C1 segment of cervical spinal cord (tissue), 14 donors: ENCODE measurements around the gene CTDNEP1.
A peak's percentile ranks its signal among the peaks of the same experiment; 100 is the strongest.

ENCODE experiments used
- DNase-seq, 14 donors: peaks; one replicate each; lab custom pipeline; 2025; lab: John Stamatoyannopoulos, UW

CTDNEP1 gene

DNA sequence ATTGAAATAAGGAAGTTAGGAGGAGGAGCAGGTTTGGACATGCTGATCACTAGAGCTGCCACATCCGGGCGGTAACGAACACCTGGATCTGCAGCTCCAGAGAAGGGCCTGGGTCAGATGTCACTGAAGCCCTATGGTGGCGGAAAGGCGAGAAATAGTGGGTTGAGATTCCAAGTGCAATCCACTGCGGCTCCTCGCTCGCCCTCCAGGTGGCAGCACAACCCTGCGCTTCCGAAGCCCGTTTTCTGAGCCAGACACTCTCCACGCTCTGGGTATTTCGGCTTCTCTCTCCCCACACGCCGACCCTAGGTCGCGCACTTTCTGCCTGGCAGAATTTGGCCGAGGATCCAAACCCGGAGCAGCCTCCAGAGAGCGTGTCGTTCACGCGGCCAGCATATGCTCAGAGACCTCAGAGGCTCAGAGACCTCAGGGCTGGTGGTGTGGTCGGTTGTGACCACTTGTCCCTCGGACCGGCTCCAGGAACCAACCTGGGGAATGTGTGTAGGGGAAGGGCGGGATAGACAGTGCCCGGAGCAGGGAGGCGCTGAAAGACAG lies 29.1 kb upstream of the CTDNEP1 start:
- DNase-seq: peak; percentile 11 to 83 (median 67)

DNA sequence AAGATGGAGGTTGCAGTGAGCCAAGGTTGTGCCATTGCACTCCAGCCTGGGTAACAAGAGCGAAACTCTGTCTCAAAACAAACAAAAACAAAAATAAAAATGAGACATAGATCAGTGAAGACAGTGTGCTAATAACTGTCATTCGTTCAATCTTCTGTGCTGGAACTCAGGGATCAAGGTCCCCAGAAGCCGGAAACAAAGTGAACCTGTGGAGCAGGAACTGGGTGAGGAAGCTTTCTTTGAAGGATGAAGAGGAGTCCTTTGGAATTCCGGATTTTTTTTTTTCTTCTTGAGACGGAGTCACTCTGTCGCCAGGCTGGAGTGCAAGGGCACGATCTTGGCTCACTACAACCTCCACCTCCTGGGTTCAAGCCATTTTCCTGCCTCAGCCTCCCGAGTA lies 27.9 kb upstream of the CTDNEP1 start:
- DNase-seq: no peak

- DNase-seq: no peak
Observed at GRCh38 chr17:7266784-7267183, 15.2 kb upstream of the CTDNEP1 start.

GRCh38 chr17:7263801-7264078 lies 12.2 kb upstream of the CTDNEP1 start:
- no peak for DNase-seq

DNA sequence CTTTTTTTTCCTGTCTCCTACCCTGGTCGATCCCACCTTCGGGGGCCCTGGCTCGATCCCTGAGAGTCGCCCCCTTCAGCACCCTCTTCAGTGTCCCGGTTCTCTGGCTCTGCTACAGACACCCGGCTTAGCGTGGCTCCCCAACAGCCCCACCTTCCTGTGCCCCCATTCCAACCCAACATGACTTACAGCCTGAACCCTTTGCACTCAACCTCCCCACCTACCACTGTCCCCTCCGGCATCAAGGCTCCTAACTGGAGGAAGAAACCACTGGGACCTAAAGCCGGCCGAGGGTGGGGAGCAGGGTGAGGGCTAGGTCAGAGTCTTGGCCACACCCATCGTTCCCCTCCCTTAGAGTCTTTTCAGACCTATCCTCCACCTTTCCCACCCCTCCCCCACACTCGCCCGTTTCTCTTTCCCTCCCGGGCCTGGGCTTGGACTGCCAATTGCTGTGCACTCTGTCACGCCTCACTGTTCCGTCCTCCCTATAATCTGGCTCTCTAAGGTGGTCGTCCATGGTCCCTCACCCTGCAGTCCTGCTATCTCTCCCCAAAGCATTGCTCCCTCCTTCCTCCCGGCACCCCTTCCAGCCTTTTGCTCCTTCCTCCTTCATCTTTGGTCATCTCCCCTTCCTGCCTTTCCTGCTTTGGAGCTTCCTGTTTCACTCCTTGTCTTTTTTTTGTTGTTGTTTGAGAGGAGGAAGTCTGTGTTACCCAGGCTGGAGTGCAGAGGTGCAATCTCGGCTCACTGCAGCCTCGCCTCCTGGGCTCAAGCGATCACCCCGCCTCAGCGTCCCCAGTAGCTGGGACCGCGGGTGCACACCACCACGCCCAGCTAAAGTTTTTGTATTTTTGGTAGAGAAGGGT lies 11.6 kb upstream of the CTDNEP1 start:
- DNase-seq: no peak

DNA sequence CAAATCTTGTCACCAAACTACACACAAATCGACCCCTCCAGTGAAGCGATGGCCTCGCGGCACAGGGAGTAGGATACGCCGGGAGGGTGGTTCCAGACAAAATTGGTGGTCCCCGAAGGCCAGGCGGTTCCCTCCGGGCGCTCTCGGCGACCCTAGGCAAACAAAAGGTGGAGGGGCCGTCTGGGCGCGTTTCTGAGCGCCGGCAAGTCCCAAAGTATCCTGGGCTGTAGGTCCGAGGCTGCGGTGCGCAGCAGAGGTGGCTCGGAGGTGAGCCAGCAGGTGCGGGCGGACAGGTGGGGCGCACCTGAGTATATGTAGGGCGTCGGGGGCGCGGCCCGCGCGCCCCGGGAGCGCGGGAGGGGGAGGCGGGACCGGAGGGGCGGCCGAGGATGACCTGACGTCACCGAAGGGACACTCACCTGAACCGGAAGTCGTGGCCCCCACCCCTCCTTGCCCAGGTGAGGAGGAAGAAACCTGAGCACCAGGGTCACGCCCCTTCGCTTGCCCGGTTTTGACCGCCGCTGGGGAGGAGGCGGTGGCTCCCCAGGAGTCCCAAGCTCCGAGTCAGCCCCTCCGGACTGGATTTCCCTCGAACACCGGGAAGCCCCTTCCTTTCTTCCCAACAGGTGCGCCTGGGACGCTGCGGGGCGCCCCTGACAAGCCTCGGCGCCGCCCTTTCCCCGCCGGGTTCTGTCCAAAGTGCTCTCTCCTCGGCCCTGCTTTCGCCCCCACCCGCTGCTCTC lies 10.8 kb upstream of the CTDNEP1 start, which contains the start of gene CLDN7:
Gene CLDN7, minus strand, starts transcription at position 287 of the 743 bp plus-strand sequence. CDS start 435 bp downstream, outside the sequence.
- no peak for DNase-seq

DNA sequence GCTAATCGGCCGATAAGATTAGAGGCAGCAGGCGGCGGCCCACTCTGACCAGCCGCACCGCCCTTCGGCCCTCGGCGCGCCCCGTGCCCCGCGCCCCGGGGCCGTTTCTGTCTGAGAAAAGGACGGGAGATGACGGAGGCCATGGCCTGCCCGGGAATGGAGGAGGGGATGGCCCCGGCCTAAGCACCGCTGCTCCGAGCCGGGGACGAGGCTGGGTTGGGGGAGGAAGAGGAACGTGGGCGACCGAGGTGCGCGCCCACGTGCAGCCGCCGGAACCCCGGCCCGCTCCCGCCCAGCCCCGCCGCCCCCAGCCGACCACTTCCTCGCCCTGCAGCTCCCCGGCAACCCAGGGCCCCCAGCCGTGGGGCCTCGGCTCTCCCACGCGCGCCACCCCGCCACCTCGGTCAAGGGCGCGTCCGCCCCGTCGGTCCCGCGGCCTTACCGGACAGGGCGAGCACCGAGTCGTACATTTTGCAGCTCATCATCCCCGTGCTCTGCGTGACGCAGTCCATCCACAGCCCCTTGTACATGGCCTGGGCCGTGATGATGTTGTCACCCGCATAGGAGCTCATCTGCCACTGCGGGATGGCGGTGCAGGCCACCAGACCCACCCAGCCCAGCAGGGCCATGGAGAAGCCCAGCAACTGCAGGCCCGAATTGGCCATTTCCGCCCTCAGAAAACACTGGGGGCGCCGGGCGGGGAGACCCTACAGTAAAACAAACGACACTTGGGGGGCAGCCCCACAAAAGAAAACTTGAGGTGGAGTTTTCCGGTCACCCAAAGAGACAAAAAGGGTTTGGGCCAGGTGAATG lies 10.1 kb upstream of the CTDNEP1 start:
- no peak for DNase-seq

- DNase-seq: no peak
Observed at GRCh38 chr17:7260651-7261378, 9.3 kb upstream of the CTDNEP1 start.

DNA sequence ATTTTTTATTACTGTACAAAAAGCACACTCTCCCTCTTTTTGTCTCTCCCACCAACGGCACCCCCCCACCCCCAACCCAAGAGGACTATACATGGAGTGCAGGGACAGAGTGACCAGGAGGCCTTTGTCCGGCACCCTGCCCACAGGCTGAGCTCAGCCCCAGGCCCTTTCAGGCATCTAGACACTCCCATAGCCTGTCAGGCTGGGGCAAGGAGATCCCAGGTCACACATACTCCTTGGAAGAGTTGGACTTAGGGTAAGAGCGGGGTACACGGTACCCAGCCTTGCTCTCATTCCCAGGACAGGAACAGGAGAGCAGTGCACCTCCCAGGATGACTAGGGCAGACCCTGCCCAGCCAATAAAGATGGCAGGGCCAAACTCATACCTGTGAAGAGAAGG lies 8.6 kb upstream of the CTDNEP1 start:
- DNase-seq: no peak

GRCh38 chr17:7259555-7259889 lies 8.0 kb upstream of the CTDNEP1 start:
- DNase-seq: no peak

GRCh38 chr17:7258731-7259554 lies 7.4 kb upstream of the CTDNEP1 start:
- DNase-seq: no peak

DNA sequence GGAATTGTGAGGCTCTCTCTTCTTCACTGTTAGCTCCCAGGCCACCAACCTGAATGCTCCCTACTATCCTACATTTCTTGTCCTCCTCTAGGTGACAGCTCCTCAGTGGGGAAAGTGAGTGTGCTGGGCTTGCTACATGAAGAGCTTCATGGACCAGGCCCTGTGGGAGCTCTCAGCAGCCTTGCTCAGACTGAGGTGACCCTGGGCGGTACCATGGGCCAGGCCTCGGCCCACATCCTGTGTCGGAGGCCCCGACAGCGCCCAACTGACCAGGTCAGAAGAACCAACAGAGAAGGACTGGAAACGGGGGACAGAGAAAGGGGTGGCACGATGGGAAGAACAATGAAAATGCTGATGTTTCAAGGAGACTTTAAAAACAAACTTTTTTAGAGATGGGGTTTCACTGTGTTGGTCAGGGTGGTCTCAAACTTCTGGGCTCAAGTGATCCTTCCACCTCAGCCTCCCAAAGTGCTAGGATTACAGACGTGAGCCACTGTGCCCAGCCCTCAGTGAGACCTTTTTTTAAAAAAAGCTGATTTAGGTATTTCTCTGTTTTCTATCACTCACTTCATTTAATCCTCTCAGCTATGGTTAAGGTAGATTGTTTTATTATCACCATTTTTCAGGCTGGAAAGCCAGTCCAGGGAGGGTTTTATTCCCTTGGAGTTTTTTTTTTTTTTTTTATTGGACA lies 5.4 kb upstream of the CTDNEP1 start:
- DNase-seq: no peak

- no peak for DNase-seq
Observed at GRCh38 chr17:7254511-7254910, 3.0 kb upstream of the CTDNEP1 start.

- no peak for DNase-seq
Observed at GRCh38 chr17:7253082-7253481, 1.5 kb upstream of the CTDNEP1 start.

- peak; percentile 75 to 97 (median 92) for DNase-seq
Observed at GRCh38 chr17:7252176-7253043, 876 bp upstream of the CTDNEP1 start, which contains the start of gene ELP5. Gene ELP5, plus strand, starts transcription at chr17:7252215. Its CDS starts 336 bp downstream, at chr17:7252551.

GRCh38 chr17:7250695-7251627 lies 573 bp downstream of the CTDNEP1 start:
- DNase-seq: no peak

DNA sequence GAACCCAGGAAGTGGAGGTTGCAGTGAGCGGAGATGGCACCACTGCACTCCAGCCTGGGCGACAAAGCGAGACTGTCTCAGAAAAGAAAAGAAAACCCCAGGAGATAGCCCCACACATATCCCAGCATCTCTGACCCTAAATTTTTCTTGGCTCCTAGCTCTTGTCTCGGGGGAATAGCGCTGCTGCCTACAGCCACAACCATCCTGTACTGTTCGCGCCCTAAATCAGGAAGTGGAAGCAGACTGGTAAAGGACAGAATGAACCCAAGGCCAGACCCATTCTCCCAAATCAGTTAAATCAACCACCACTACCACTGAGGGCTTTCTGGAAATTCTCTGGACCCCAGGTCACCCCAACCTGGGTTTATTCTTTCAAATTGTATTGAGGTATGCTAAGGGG lies 1.7 kb downstream of the CTDNEP1 start:
- no peak for DNase-seq

- no peak for DNase-seq
Observed at GRCh38 chr17:7249214-7249613, 2.3 kb downstream of the CTDNEP1 start.
